ENCODE measurements around the gene USP46. TPM values are rescaled to one million over a fixed set of nuclear protein-coding genes. Genes with fewer than 3 reads are reported as not detected.

USP46 gene
- total RNA-seq, 2 donors from 2014 or later, result 42.0 to 42.9 TPM

GRCh38 chr4:52689096-52689495, 30.0 kb upstream of the USP46 start:
- H3K36me3 ChIP-seq (ENCODE audit: control insufficient read depth, insufficient read depth, low read length), result no peaks in the 10 kb centered on the region
- no peak overlapping the region for H3K27ac Mint-ChIP-seq
- no peak for TF ChIP-seq CTCF (conservative IDR thresholded peaks at IDR 0.05)
- H3K27ac ChIP-seq (ENCODE audit: low read depth, low read length), result no peak overlapping the region
- no peak overlapping the region for H3K4me3 Mint-ChIP-seq
- H3K36me3 Mint-ChIP-seq (ENCODE audit: low read depth), result no peaks in the 10 kb centered on the region
- H3K9me3 ChIP-seq (ENCODE audit: control insufficient read depth, low read length), result peaks cover 13% of the 10 kb centered on the region
- H3K27me3 Mint-ChIP-seq (ENCODE audit: insufficient read depth), result no peaks in the 10 kb centered on the region
- H3K9ac ChIP-seq (ENCODE audit: extremely low read depth, low read length, poor library complexity, severe bottlenecking), result no peak overlapping the region
- no peaks in the 10 kb centered on the region for H3K4me1 ChIP-seq (ENCODE audit: control insufficient read depth, insufficient read depth, low read length)
- no peak overlapping the region for H3K4me3 ChIP-seq (ENCODE audit: low read length)
- H3K27me3 ChIP-seq (ENCODE audit: control insufficient read depth, insufficient read depth, low read length, poor library complexity, severe bottlenecking), result no peaks in the 10 kb centered on the region
- no peaks in the 10 kb centered on the region for H3K4me1 Mint-ChIP-seq
- DNase-seq, result no peak
- peaks cover 14% of the 10 kb centered on the region for H3K9me3 Mint-ChIP-seq

GRCh38 chr4:52687696-52688095, 28.6 kb upstream of the USP46 start:
- Mint-ChIP-seq H3K4me1 (no peaks in the 10 kb centered on the region), H3K9me3 (peaks cover 3% of the 10 kb centered on the region), H3K27me3 (ENCODE audit: insufficient read depth) (no peaks in the 10 kb centered on the region), H3K36me3 (ENCODE audit: low read depth) (no peaks in the 10 kb centered on the region), H3K4me3 (no peak overlapping the region), H3K27ac (no peak overlapping the region)
- no peak overlapping the region for H3K4me3 ChIP-seq (ENCODE audit: low read length)
- 78 to 94% methylated on average over 1 to 3 of the region's 3 CpGs for WGBS, 2 experiments (ENCODE audit: insufficient coverage in 1 of 2, insufficient read length in 1 of 2)
- no peaks in the 10 kb centered on the region for H3K9me3 ChIP-seq (ENCODE audit: control insufficient read depth, low read length)
- no peak overlapping the region for H3K9ac ChIP-seq (ENCODE audit: extremely low read depth, low read length, poor library complexity, severe bottlenecking)
- TF ChIP-seq CTCF (conservative IDR thresholded peaks at IDR 0.05), result no peak
- no peaks in the 10 kb centered on the region for H3K27me3 ChIP-seq (ENCODE audit: control insufficient read depth, insufficient read depth, low read length, poor library complexity, severe bottlenecking)
- H3K36me3 ChIP-seq (ENCODE audit: control insufficient read depth, insufficient read depth, low read length), result no peaks in the 10 kb centered on the region
- H3K4me1 ChIP-seq (ENCODE audit: control insufficient read depth, insufficient read depth, low read length), result no peaks in the 10 kb centered on the region
- no peak overlapping the region for H3K27ac ChIP-seq (ENCODE audit: low read depth, low read length)
- DNase-seq, result no peak

- H3K36me3 Mint-ChIP-seq (ENCODE audit: low read depth), result no peaks in the 10 kb centered on the region
- no peaks in the 10 kb centered on the region for H3K27me3 ChIP-seq (ENCODE audit: control insufficient read depth, insufficient read depth, low read length, poor library complexity, severe bottlenecking)
- WGBS, 2 experiments (ENCODE audit: insufficient coverage in 1 of 2, insufficient read length in 1 of 2), result 91 to 92% methylated on average over 2 to 6 of the region's 6 CpGs
Measured at GRCh38 chr4:52685316-52685715, 26.2 kb upstream of the USP46 start.

More at GRCh38 chr4:52685316-52685715, 26.2 kb upstream of the USP46 start:
- H3K27ac ChIP-seq (ENCODE audit: low read depth, low read length), result no peak overlapping the region
- Mint-ChIP-seq H3K9me3 (no peaks in the 10 kb centered on the region), H3K4me1 (no peaks in the 10 kb centered on the region), H3K27me3 (ENCODE audit: insufficient read depth) (no peaks in the 10 kb centered on the region), H3K27ac (no peak overlapping the region), H3K4me3 (no peak overlapping the region)
- H3K4me1 ChIP-seq (ENCODE audit: control insufficient read depth, insufficient read depth, low read length), result no peaks in the 10 kb centered on the region
- no peak overlapping the region for H3K4me3 ChIP-seq (ENCODE audit: low read length)
- no peaks in the 10 kb centered on the region for H3K9me3 ChIP-seq (ENCODE audit: control insufficient read depth, low read length)
- H3K36me3 ChIP-seq (ENCODE audit: control insufficient read depth, insufficient read depth, low read length), result no peaks in the 10 kb centered on the region
- TF ChIP-seq CTCF (conservative IDR thresholded peaks at IDR 0.05), result no peak
- no peak for DNase-seq
- H3K9ac ChIP-seq (ENCODE audit: extremely low read depth, low read length, poor library complexity, severe bottlenecking), result no peak overlapping the region
